Stimulated activated CD4-positive, alpha-beta T cell treated with anti-CD3 and anti-CD28 coated beads, TNF-alpha, amount 100 ng/mL, for 24 hours (primary cell): ENCODE measurements around the gene PRMT7.

Experiments used
- DNase-seq, 3 experiments: peaks; one replicate each; pipeline ENCODE4 v3.0.0-alpha.2; 2020; ENCODE audit warnings: low read depth in 3 of 3

PRMT7 gene

GRCh38 chr16:68300734-68301459 lies 9.9 kb upstream of the PRMT7 start:
- no peak for DNase-seq

GRCh38 chr16:68306633-68307032 lies 4.2 kb upstream of the PRMT7 start:
- DNase-seq = no peak

GRCh38 chr16:68309799-68310198 lies 1.0 kb upstream of the PRMT7 start:
- DNase-seq = no peak

GRCh38 chr16:68310437-68310773 lies 414 bp upstream of the PRMT7 start:
- no peak for DNase-seq

GRCh38 chr16:68313116-68313515 lies 2.3 kb downstream of the PRMT7 start:
- DNase-seq = no peak

GRCh38 chr16:68319185-68319908 lies 8.5 kb downstream of the PRMT7 start:
- DNase-seq = peak in 2 of 3 experiments; percentile 32 to 42

- no peak for DNase-seq
Observed at GRCh38 chr16:68324336-68324735, 13.5 kb downstream of the PRMT7 start.

- DNase-seq = no peak
Observed at GRCh38 chr16:68324780-68325357, 14.1 kb downstream of the PRMT7 start.

- peak; percentile 58 to 71 (median 60) for DNase-seq
Observed at GRCh38 chr16:68328151-68328859, 17.5 kb downstream of the PRMT7 start.

- DNase-seq = no peak
Observed at GRCh38 chr16:68328860-68329390, 18.1 kb downstream of the PRMT7 start.

- DNase-seq = no peak
Observed at GRCh38 chr16:68331879-68332410, 21.1 kb downstream of the PRMT7 start.

GRCh38 chr16:68332411-68333121 lies 21.7 kb downstream of the PRMT7 start:
- DNase-seq = no peak

- DNase-seq = no peak
Observed at GRCh38 chr16:68335175-68335574, 24.4 kb downstream of the PRMT7 start.

GRCh38 chr16:68338326-68339119 lies 27.7 kb downstream of the PRMT7 start:
- no peak for DNase-seq

GRCh38 chr16:68339214-68339613 lies 28.4 kb downstream of the PRMT7 start:
- DNase-seq = no peak

- DNase-seq = no peak
Observed at GRCh38 chr16:68342620-68343019, 31.8 kb downstream of the PRMT7 start.

GRCh38 chr16:68343137-68343536 lies 32.3 kb downstream of the PRMT7 start:
- no peak for DNase-seq

- no peak for DNase-seq
Observed at GRCh38 chr16:68344252-68344651, 33.4 kb downstream of the PRMT7 start.

GRCh38 chr16:68345351-68345810 lies 34.6 kb downstream of the PRMT7 start:
- DNase-seq = no peak

- no peak for DNase-seq
Observed at GRCh38 chr16:68345958-68346635, 35.3 kb downstream of the PRMT7 start.
